OCI-LY3 (cell line): ENCODE data around the gene BICC1.

Source experiments
- H2AFZ ChIP-seq: fragments of 200-600, 300-600 bp; shearing (Covaris generic); 2 replicates; pipeline ENCODE4 v1.6.0; 2014; ENCODE audit warnings: antibody characterized with exemption, low read depth, low read length
- H3K27ac ChIP-seq: fragments of 200-600, 300-600 bp; sonication (generic); 2 replicates; pipeline ENCODE4 v1.5.1; 2014; ENCODE audit warnings: mild to moderate bottlenecking, low read length, moderate library complexity, mixed read lengths
- H3K27me3 ChIP-seq: fragments of 200-600, 300-600 bp; sonication (generic); 2 replicates; pipeline ENCODE4 v1.6.1; 2014; ENCODE audit warnings: low read depth, low read length, mixed read lengths
- H3K36me3 ChIP-seq: fragments of 200-600, 300-600 bp; sonication (generic); replicated peaks from 2 replicates; pipeline ENCODE3; 2014; ENCODE audit warnings: low read depth, low read length, mixed read lengths
- H3K4me1 ChIP-seq: fragments of 300-600, 200-600 bp; sonication (generic); 2 replicates; pipeline ENCODE4 v1.6.1; 2014; ENCODE audit warnings: low read length, mixed read lengths
- H3K4me2 ChIP-seq: fragments of 200-600, 300-600 bp; sonication (generic); 2 replicates; pipeline ENCODE4 v1.6.1; 2014; ENCODE audit warnings: low read length, mixed read lengths
- H3K4me3 ChIP-seq: fragments of 300-600, 200-600 bp; sonication (generic); 2 replicates; pipeline ENCODE4 v1.5.1; 2014; ENCODE audit warnings: antibody characterized with exemption, mild to moderate bottlenecking, low read length, moderate library complexity
- H3K79me2 ChIP-seq: fragments of 300-600, 200-600 bp; shearing (Covaris generic); 2 replicates; pipeline ENCODE4 v1.6.1; 2014; ENCODE audit warnings: mild to moderate bottlenecking, low read length, mixed read lengths
- H3K9ac ChIP-seq: fragments of 300-600, 200-600 bp; shearing (Covaris generic); 2 replicates; pipeline ENCODE4 v1.6.0; 2014; ENCODE audit warnings: mild to moderate bottlenecking, low read length, moderate library complexity
- H3K9me3 ChIP-seq: fragments of 200-600, 300-600 bp; shearing (Covaris generic); 2 replicates; pipeline ENCODE4 v1.6.1; 2014; ENCODE audit warnings: low read length, mixed read lengths; ENCODE audit not compliant: insufficient read depth
- H4K20me1 ChIP-seq: fragments of 200-600, 300-600 bp; sonication (generic); 2 replicates; pipeline ENCODE4 v1.6.1; 2016; ENCODE audit warnings: low read length, mixed read lengths; ENCODE audit not compliant: insufficient read depth
- EZH2phosphoT487 ChIP-seq: fragments of 200-600 bp; shearing (Covaris generic); IDR thresholded peaks from 2 replicates; pipeline ENCODE4 v1.6.1; 2018; ENCODE audit warnings: antibody characterized with exemption, mixed run types, low read depth
- TF ChIP-seq, protein P1 (sequence below): fragments of 200-600, 300-600 bp; sonication (generic); IDR thresholded peaks from 2 replicates; pipeline ENCODE4 v1.5.1; 2014; ENCODE audit warnings: antibody characterized with exemption, low read length, low read depth

The BICC1 gene

GRCh38 chr10:58675321-58675720, 162.6 kb downstream of the BICC1 start:
- H3K4me1 ChIP-seq, result no peaks in the 10 kb centered on the region
- H3K79me2 ChIP-seq, result no peaks in the 10 kb centered on the region
- H2AFZ ChIP-seq, result no peak overlapping the region
- no peak for TF ChIP-seq EZH2phosphoT487
- TF ChIP-seq, protein P1, sequence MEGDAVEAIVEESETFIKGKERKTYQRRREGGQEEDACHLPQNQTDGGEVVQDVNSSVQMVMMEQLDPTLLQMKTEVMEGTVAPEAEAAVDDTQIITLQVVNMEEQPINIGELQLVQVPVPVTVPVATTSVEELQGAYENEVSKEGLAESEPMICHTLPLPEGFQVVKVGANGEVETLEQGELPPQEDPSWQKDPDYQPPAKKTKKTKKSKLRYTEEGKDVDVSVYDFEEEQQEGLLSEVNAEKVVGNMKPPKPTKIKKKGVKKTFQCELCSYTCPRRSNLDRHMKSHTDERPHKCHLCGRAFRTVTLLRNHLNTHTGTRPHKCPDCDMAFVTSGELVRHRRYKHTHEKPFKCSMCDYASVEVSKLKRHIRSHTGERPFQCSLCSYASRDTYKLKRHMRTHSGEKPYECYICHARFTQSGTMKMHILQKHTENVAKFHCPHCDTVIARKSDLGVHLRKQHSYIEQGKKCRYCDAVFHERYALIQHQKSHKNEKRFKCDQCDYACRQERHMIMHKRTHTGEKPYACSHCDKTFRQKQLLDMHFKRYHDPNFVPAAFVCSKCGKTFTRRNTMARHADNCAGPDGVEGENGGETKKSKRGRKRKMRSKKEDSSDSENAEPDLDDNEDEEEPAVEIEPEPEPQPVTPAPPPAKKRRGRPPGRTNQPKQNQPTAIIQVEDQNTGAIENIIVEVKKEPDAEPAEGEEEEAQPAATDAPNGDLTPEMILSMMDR, result no peak
- H4K20me1 ChIP-seq, result no peaks in the 10 kb centered on the region
- H3K9ac ChIP-seq, result no peak overlapping the region
- no peaks in the 10 kb centered on the region for H3K27me3 ChIP-seq
- H3K36me3 ChIP-seq, result no peaks in the 10 kb centered on the region
- H3K4me2 ChIP-seq, result no peak overlapping the region
- H3K27ac ChIP-seq, result no peak overlapping the region
- H3K4me3 ChIP-seq, result no peak overlapping the region
- no peaks in the 10 kb centered on the region for H3K9me3 ChIP-seq

GRCh38 chr10:58691528-58691927, 178.9 kb downstream of the BICC1 start:
- Histone ChIP-seq H3K4me3 (no peak overlapping the region), H3K9ac (no peak overlapping the region), H3K4me1 (no peaks in the 10 kb centered on the region), H3K36me3 (no peaks in the 10 kb centered on the region), H4K20me1 (no peaks in the 10 kb centered on the region), H3K27ac (no peak overlapping the region), H3K79me2 (no peaks in the 10 kb centered on the region), H3K9me3 (no peaks in the 10 kb centered on the region), H3K27me3 (no peaks in the 10 kb centered on the region), H2AFZ (no peak overlapping the region), H3K4me2 (no peak overlapping the region)
- TF ChIP-seq, protein P1, result no peak
- TF ChIP-seq EZH2phosphoT487, result no peak

DNA sequence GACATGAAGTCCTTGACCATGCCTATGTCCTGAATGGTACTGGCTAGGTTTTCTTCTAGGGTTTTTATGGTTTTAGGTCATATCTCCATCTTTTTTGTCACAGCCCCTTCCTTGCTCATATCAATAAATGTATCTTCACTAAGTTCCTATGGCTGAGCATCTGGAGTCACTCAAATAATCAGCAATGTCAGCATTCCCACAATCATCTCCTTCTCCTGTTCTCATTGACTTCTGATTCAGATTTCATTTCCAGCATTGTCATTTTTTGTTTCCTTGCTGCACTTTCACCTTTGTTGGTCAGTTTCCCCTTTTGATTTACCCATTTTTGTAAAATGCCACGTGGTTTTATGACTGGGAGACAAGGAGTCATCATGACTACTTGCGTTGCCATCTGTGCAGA, 181.2 kb downstream of the BICC1 start:
- no peaks in the 10 kb centered on the region for H3K79me2 ChIP-seq
- no peak overlapping the region for H3K4me3 ChIP-seq
- H3K36me3 ChIP-seq, result no peaks in the 10 kb centered on the region
- H4K20me1 ChIP-seq, result no peaks in the 10 kb centered on the region
- TF ChIP-seq EZH2phosphoT487, result no peak
- TF ChIP-seq, protein P1, result no peak
- H3K4me1 ChIP-seq, result no peaks in the 10 kb centered on the region
- H3K27me3 ChIP-seq, result no peaks in the 10 kb centered on the region
- no peak overlapping the region for H3K27ac ChIP-seq
- no peak overlapping the region for H2AFZ ChIP-seq
- no peaks in the 10 kb centered on the region for H3K9me3 ChIP-seq
- H3K4me2 ChIP-seq, result no peak overlapping the region
- H3K9ac ChIP-seq, result no peak overlapping the region

DNA sequence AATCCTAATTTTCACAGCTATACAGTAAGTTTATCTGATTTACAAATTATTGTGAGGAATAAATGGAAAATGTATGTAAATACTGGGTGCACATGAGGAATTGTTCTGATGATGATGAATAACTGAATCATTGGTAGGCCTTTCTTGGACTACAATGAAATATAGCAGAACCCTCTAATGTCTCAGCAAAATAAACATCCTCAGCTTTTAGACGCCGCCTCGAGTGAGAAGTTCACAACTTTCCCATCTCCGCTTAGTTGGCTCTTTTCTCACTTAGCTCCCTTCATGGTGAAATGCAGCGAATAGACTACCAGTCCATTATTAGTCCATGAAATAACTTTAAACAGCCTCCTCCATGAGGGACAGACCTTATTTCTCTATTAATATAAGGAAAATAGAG, 182.3 kb downstream of the BICC1 start:
- no peaks in the 10 kb centered on the region for H3K79me2 ChIP-seq
- H3K4me2 ChIP-seq, result no peak overlapping the region
- no peaks in the 10 kb centered on the region for H3K4me1 ChIP-seq
- TF ChIP-seq, protein P1, result no peak
- TF ChIP-seq EZH2phosphoT487, result no peak
- no peaks in the 10 kb centered on the region for H3K27me3 ChIP-seq
- no peak overlapping the region for H2AFZ ChIP-seq
- no peaks in the 10 kb centered on the region for H4K20me1 ChIP-seq
- H3K27ac ChIP-seq, result no peak overlapping the region
- no peaks in the 10 kb centered on the region for H3K36me3 ChIP-seq
- no peaks in the 10 kb centered on the region for H3K9me3 ChIP-seq
- H3K9ac ChIP-seq, result no peak overlapping the region
- H3K4me3 ChIP-seq, result no peak overlapping the region
